Activated naive CD4-positive, alpha-beta T cell treated with anti-CD3 and anti-CD28 coated beads, Interleukin-2, amount 10 ng/mL, durations not matched to agents 7 days and 5 days (primary cell): ENCODE measurements around the gene EXT2.

Experiments used
- CTCF ChIA-PET: fragments of 350-600 bp; sonication (Branson Sonifier 250); formaldehyde crosslinking; loops from one replicate; lab custom pipeline; 2021; ENCODE audit warnings: antibody characterized with exemption; lab: Charles Lee
- DNase-seq: peaks from one replicate; pipeline ENCODE4 v3.0.0-alpha.2; 2020
- H3K27ac Mint-ChIP-seq: one replicate; pipeline ENCODE4 v1.8.0; 2021; ENCODE audit warnings: mild to moderate bottlenecking, moderate library complexity, mixed read lengths
- H3K27me3 Mint-ChIP-seq: one replicate; pipeline ENCODE4 v1.8.0; 2021; ENCODE audit warnings: mild to moderate bottlenecking, mixed read lengths
- H3K36me3 Mint-ChIP-seq: one replicate; pipeline ENCODE4 v1.8.0; 2021; ENCODE audit warnings: mixed read lengths
- H3K4me1 Mint-ChIP-seq: one replicate; pipeline ENCODE4 v1.8.0; 2021; ENCODE audit warnings: mixed read lengths
- H3K4me3 Mint-ChIP-seq: one replicate; pipeline ENCODE4 v1.8.0; 2021; ENCODE audit warnings: mild to moderate bottlenecking, moderate library complexity, mixed read lengths
- H3K9me3 Mint-ChIP-seq: one replicate; pipeline ENCODE4 v1.8.0; 2021; ENCODE audit warnings: mixed read lengths

EXT2 gene

GRCh38 chr11:44174842-44175241 lies 79.4 kb downstream of the EXT2 start:
- no peak overlapping the region for H3K4me3 Mint-ChIP-seq
- H3K9me3 Mint-ChIP-seq: no peaks in the 10 kb centered on the region
- CTCF ChIA-PET: no interaction called here
- DNase-seq: no peak
- H3K27me3 Mint-ChIP-seq: no peaks in the 10 kb centered on the region
- H3K27ac Mint-ChIP-seq: no peak overlapping the region
- no peaks in the 10 kb centered on the region for H3K4me1 Mint-ChIP-seq
- peaks cover 3% of the 10 kb centered on the region for H3K36me3 Mint-ChIP-seq

- no peaks in the 10 kb centered on the region for H3K9me3 Mint-ChIP-seq
- CTCF ChIA-PET: no interaction called here
- no peak for DNase-seq
- H3K27me3 Mint-ChIP-seq: no peaks in the 10 kb centered on the region
- H3K4me1 Mint-ChIP-seq: no peaks in the 10 kb centered on the region
- H3K36me3 Mint-ChIP-seq: peaks cover 3% of the 10 kb centered on the region
- H3K4me3 Mint-ChIP-seq: no peak overlapping the region
- H3K27ac Mint-ChIP-seq: no peak overlapping the region
Measured at GRCh38 chr11:44176546-44177213, 81.2 kb downstream of the EXT2 start.

GRCh38 chr11:44177905-44178304 lies 82.4 kb downstream of the EXT2 start:
- Mint-ChIP-seq H3K27me3 (no peaks in the 10 kb centered on the region), H3K36me3 (peaks cover 2% of the 10 kb centered on the region), H3K4me3 (no peak overlapping the region), H3K27ac (no peak overlapping the region), H3K9me3 (no peaks in the 10 kb centered on the region), H3K4me1 (no peaks in the 10 kb centered on the region)
- no peak for DNase-seq
- CTCF ChIA-PET: no interaction called here

GRCh38 chr11:44178381-44178780 lies 82.9 kb downstream of the EXT2 start:
- Mint-ChIP-seq H3K9me3 (no peaks in the 10 kb centered on the region), H3K4me3 (no peak overlapping the region), H3K36me3 (peaks cover 2% of the 10 kb centered on the region), H3K27ac (no peak overlapping the region), H3K27me3 (no peaks in the 10 kb centered on the region), H3K4me1 (no peaks in the 10 kb centered on the region)
- CTCF ChIA-PET: no interaction called here
- no peak for DNase-seq

- Mint-ChIP-seq H3K4me3 (no peak overlapping the region), H3K27ac (no peak overlapping the region), H3K4me1 (no peaks in the 10 kb centered on the region), H3K27me3 (no peaks in the 10 kb centered on the region), H3K36me3 (peaks cover 2% of the 10 kb centered on the region), H3K9me3 (no peaks in the 10 kb centered on the region)
- DNase-seq: no peak
- CTCF ChIA-PET: no interaction called here
Measured at GRCh38 chr11:44179173-44179572, 83.7 kb downstream of the EXT2 start.

GRCh38 chr11:44180107-44180506 lies 84.6 kb downstream of the EXT2 start:
- H3K9me3 Mint-ChIP-seq: no peaks in the 10 kb centered on the region
- no peak overlapping the region for H3K27ac Mint-ChIP-seq
- CTCF ChIA-PET: no interaction called here
- H3K4me1 Mint-ChIP-seq: no peaks in the 10 kb centered on the region
- no peak overlapping the region for H3K4me3 Mint-ChIP-seq
- DNase-seq: no peak
- H3K27me3 Mint-ChIP-seq: no peaks in the 10 kb centered on the region
- H3K36me3 Mint-ChIP-seq: peaks cover 2% of the 10 kb centered on the region

GRCh38 chr11:44185522-44185921 lies 90.0 kb downstream of the EXT2 start:
- no peak for DNase-seq
- Mint-ChIP-seq H3K27ac (no peak overlapping the region), H3K4me3 (no peak overlapping the region), H3K9me3 (peaks cover 22% of the 10 kb centered on the region), H3K4me1 (no peaks in the 10 kb centered on the region), H3K27me3 (no peaks in the 10 kb centered on the region), H3K36me3 (peaks cover 26% of the 10 kb centered on the region)
- CTCF ChIA-PET: interaction anchor here (0.6 kb wide), 1 partner anchor 13 kb away, joined by 3 read pairs; no protein-coding TSS in a partner anchor

- Mint-ChIP-seq H3K27ac (no peak overlapping the region), H3K4me1 (no peaks in the 10 kb centered on the region), H3K9me3 (peaks cover 22% of the 10 kb centered on the region), H3K36me3 (peaks cover 26% of the 10 kb centered on the region), H3K4me3 (no peak overlapping the region), H3K27me3 (no peaks in the 10 kb centered on the region)
- CTCF ChIA-PET: no interaction called here
- DNase-seq: no peak
Measured at GRCh38 chr11:44186321-44186930, 90.9 kb downstream of the EXT2 start.

GRCh38 chr11:44188643-44189042 lies 93.2 kb downstream of the EXT2 start:
- Mint-ChIP-seq H3K27me3 (no peaks in the 10 kb centered on the region), H3K4me1 (no peaks in the 10 kb centered on the region), H3K27ac (no peak overlapping the region), H3K9me3 (peaks cover 22% of the 10 kb centered on the region), H3K4me3 (no peak overlapping the region), H3K36me3 (peaks cover 26% of the 10 kb centered on the region)
- CTCF ChIA-PET: no interaction called here
- DNase-seq: no peak

GRCh38 chr11:44189986-44190882 lies 94.8 kb downstream of the EXT2 start:
- peaks cover 22% of the 10 kb centered on the region for H3K9me3 Mint-ChIP-seq
- DNase-seq: no peak
- CTCF ChIA-PET: interaction anchor here (0.9 kb wide), 1 partner anchor 57 kb away, joined by 3 read pairs; no protein-coding TSS in a partner anchor
- no peak overlapping the region for H3K4me3 Mint-ChIP-seq
- no peaks in the 10 kb centered on the region for H3K4me1 Mint-ChIP-seq
- H3K27me3 Mint-ChIP-seq: no peaks in the 10 kb centered on the region
- H3K36me3 Mint-ChIP-seq: peaks cover 28% of the 10 kb centered on the region
- no peak overlapping the region for H3K27ac Mint-ChIP-seq

GRCh38 chr11:44190883-44191230 lies 95.4 kb downstream of the EXT2 start:
- Mint-ChIP-seq H3K4me3 (no peak overlapping the region), H3K27ac (no peak overlapping the region), H3K27me3 (no peaks in the 10 kb centered on the region), H3K9me3 (peaks cover 22% of the 10 kb centered on the region), H3K36me3 (peaks cover 28% of the 10 kb centered on the region), H3K4me1 (no peaks in the 10 kb centered on the region)
- CTCF ChIA-PET: no interaction called here
- no peak for DNase-seq

GRCh38 chr11:44191322-44192016 lies 96.0 kb downstream of the EXT2 start:
- CTCF ChIA-PET: no interaction called here
- no peak for DNase-seq
- H3K9me3 Mint-ChIP-seq: peaks cover 22% of the 10 kb centered on the region
- H3K4me3 Mint-ChIP-seq: no peak overlapping the region
- H3K36me3 Mint-ChIP-seq: peaks cover 28% of the 10 kb centered on the region
- no peak overlapping the region for H3K27ac Mint-ChIP-seq
- no peaks in the 10 kb centered on the region for H3K4me1 Mint-ChIP-seq
- H3K27me3 Mint-ChIP-seq: no peaks in the 10 kb centered on the region

GRCh38 chr11:44192017-44192385 lies 96.5 kb downstream of the EXT2 start:
- Mint-ChIP-seq H3K4me3 (no peak overlapping the region), H3K4me1 (no peaks in the 10 kb centered on the region), H3K9me3 (peaks cover 22% of the 10 kb centered on the region), H3K36me3 (peaks cover 31% of the 10 kb centered on the region), H3K27me3 (no peaks in the 10 kb centered on the region), H3K27ac (no peak overlapping the region)
- DNase-seq: no peak
- CTCF ChIA-PET: no interaction called here

GRCh38 chr11:44192462-44193100 lies 97.1 kb downstream of the EXT2 start:
- no peak for DNase-seq
- CTCF ChIA-PET: no interaction called here
- Mint-ChIP-seq H3K4me1 (no peaks in the 10 kb centered on the region), H3K4me3 (no peak overlapping the region), H3K9me3 (peaks cover 20% of the 10 kb centered on the region), H3K27ac (no peak overlapping the region), H3K27me3 (no peaks in the 10 kb centered on the region), H3K36me3 (peaks cover 28% of the 10 kb centered on the region)
